HepG2 (cell line): ENCODE results near the gene KIFC1. TPM values are rescaled to one million over a fixed set of nuclear protein-coding genes. Genes with fewer than 3 reads are reported as not detected.

Source experiments
- ATAC-seq: fragments of 200-7000 bp; cut with Tn5 transposase; 3 replicates; pipeline ENCODE4 v1.9.1; 2020; ENCODE audit warnings: mild to moderate bottlenecking, moderate library complexity
- BruUV-seq: library from RNA; stranded (reverse); fragments of 400-500 nt; replicated peaks from 2 replicates; lab custom pipeline; 2021; lab: Mats Ljungman, UMichigan
- CTCF ChIA-PET: fragments of 300-600 bp; formaldehyde crosslinking; extraction: SDS; loops from one replicate; lab custom pipeline; 2021; ENCODE audit warnings: low total read pairs, inconsistent platforms, low intra/inter-chr PET ratio; lab: Yijun Ruan, JAX
- POLR2A ChIA-PET: fragments of 350-600 bp; sonication (Branson Sonifier 250); formaldehyde crosslinking; loops from one replicate; lab custom pipeline; 2020; ENCODE audit warnings: antibody characterized with exemption, inconsistent platforms; lab: Yijun Ruan, JAX
- DNase-seq: peaks from one replicate; pipeline ENCODE4 v3.0.0-alpha.2; 2015; ENCODE audit warnings: low spot score
- FAIRE-seq: peaks from 3 replicates; lab custom pipeline; 2011; peaks lifted over from hg19 to GRCh38; lab: Jason Lieb, UNC
- H2AFZ ChIP-seq: one replicate; pipeline ENCODE4 v1.6.1; 2011; ENCODE audit warnings: low read length, inconsistent platforms
- H3K27ac ChIP-seq: fragments of 300-600 bp; 3 replicates; pipeline ENCODE4 v1.8.0; 2011; ENCODE audit warnings: mixed run types, mild to moderate bottlenecking, mixed read lengths, low read length, inconsistent platforms; ENCODE audit not compliant: insufficient read depth; ENCODE audit errors: extremely low read length
- H3K27me3 ChIP-seq, 2 experiments: fragments of 200-600 bp in 1 of 2; 2 replicates in 1 of 2; 3 replicates in 1 of 2; pipeline versions ENCODE4 v1.6.0 to v1.8.0; 2011; ENCODE audit warnings: low read length in 2 of 2, mild to moderate bottlenecking in 2 of 2, moderate library complexity in 2 of 2, inconsistent platforms in 1 of 2; ENCODE audit not compliant: insufficient read depth in 2 of 2, control insufficient read depth in 1 of 2
- H3K36me3 ChIP-seq, 2 experiments: fragments of 200-600 bp in 1 of 2; replicated peaks in 1 of 2; 2 replicates in 1 of 2; 3 replicates in 1 of 2; pipeline versions ENCODE4 v1.5.1 to v1.8.0; 2011; ENCODE audit warnings: low read length in 2 of 2, inconsistent platforms in 1 of 2; ENCODE audit not compliant: insufficient read depth in 2 of 2, control insufficient read depth in 1 of 2
- H3K4me1 ChIP-seq: 2 replicates; pipeline ENCODE4 v1.5.1; 2012; ENCODE audit warnings: low read length, inconsistent platforms; ENCODE audit not compliant: insufficient read depth
- H3K4me2 ChIP-seq: 2 replicates; pipeline ENCODE4 v1.6.0; 2011; ENCODE audit warnings: low read depth, low read length, inconsistent platforms
- H3K4me3 ChIP-seq, 3 experiments: fragments of 200-600 bp in 1 of 3; sonication (generic), shearing (Covaris generic) in 1 of 3; replicated peaks in 1 of 3; 2 replicates each; pipeline ENCODE4 v1.5.1; 2011 to 2016; ENCODE audit warnings: low read length in 3 of 3, inconsistent platforms in 2 of 3, low read depth in 2 of 3, mild to moderate bottlenecking in 2 of 3, control low read depth in 1 of 3, mixed read lengths in 1 of 3; ENCODE audit not compliant: insufficient read depth in 1 of 3
- H3K79me2 ChIP-seq: one replicate; pipeline ENCODE4 v1.6.1; 2011; ENCODE audit warnings: low read length, inconsistent platforms; ENCODE audit not compliant: insufficient read depth
- H3K9ac ChIP-seq: 2 replicates; pipeline ENCODE4 v1.6.0; 2011; ENCODE audit warnings: mild to moderate bottlenecking, low read depth, low read length, inconsistent platforms; ENCODE audit not compliant: insufficient read depth
- H3K9me3 ChIP-seq: 2 replicates; pipeline ENCODE4 v1.5.1; 2012; ENCODE audit warnings: mild to moderate bottlenecking, low read length
- H4K20me1 ChIP-seq: 2 replicates; pipeline ENCODE4 v1.6.0; 2011; ENCODE audit warnings: inconsistent platforms, mild to moderate bottlenecking, low read length, moderate library complexity; ENCODE audit not compliant: insufficient read depth
- ADNP ChIP-seq: sonication (generic); formaldehyde crosslinking; IDR thresholded peaks from 2 replicates; pipeline ENCODE4 v1.4.0; 2020; ENCODE audit warnings: missing genetic modification reagents
- AHDC1 ChIP-seq: sonication (generic); formaldehyde crosslinking; IDR thresholded peaks from 2 replicates; pipeline ENCODE4 v1.5.1; 2020; ENCODE audit warnings: mild to moderate bottlenecking, missing genetic modification reagents, borderline replicate concordance
- HNF4G ChIP-seq, 2 experiments: sonication (generic) in 1 of 2; formaldehyde crosslinking in 1 of 2; IDR thresholded peaks; 2 replicates each; pipeline versions ENCODE4 v1.4.0 to v1.6.1; 2011 to 2020; ENCODE audit warnings: borderline replicate concordance in 2 of 2, low read depth in 2 of 2, mild to moderate bottlenecking in 2 of 2, low read length in 1 of 2, missing genetic modification reagents in 1 of 2, moderate library complexity in 1 of 2
- SRSF1 ChIP-seq: fragments of 200-400 bp; formaldehyde crosslinking; optimal IDR thresholded peaks from 2 replicates; pipeline ENCODE3; 2017; ENCODE audit warnings: mild to moderate bottlenecking, low read depth, low read length, moderate library complexity
- THAP8 ChIP-seq: sonication (generic); formaldehyde crosslinking; IDR thresholded peaks from 2 replicates; pipeline ENCODE4 v1.5.1; 2020; ENCODE audit warnings: missing genetic modification reagents, mild to moderate bottlenecking, borderline replicate concordance
- TP53 ChIP-seq: sonication (generic); formaldehyde crosslinking; conservative IDR thresholded peaks from 2 replicates; pipeline ENCODE4 v1.4.0; 2020; ENCODE audit warnings: missing genetic modification reagents
- ZBTB44 ChIP-seq: sonication (generic); formaldehyde crosslinking; IDR thresholded peaks from 2 replicates; pipeline ENCODE4 v1.4.0; 2020; ENCODE audit warnings: missing genetic modification reagents
- ZNF691 ChIP-seq: sonication (generic); formaldehyde crosslinking; IDR thresholded peaks from 2 replicates; pipeline ENCODE4 v1.4.0; 2020; ENCODE audit warnings: missing genetic modification reagents, low read depth, mild to moderate bottlenecking, borderline replicate concordance
- ZNF704 ChIP-seq: sonication (generic); formaldehyde crosslinking; IDR thresholded peaks from 2 replicates; pipeline ENCODE4 v1.8.1; 2023; ENCODE audit warnings: mild to moderate bottlenecking, inconsistent platforms, moderate library complexity, missing genetic modification reagents, borderline replicate concordance
- WGBS: methylation state at CpG from one replicate; pipeline ENCODE4 v1.1.6; 2017; ENCODE audit warnings: low lambda C conversion rate; 5-methylcytosine and 5-hydroxymethylcytosine counted together
- in situ Hi-C: cut with HindIII; loops from 2 replicates; pipeline ENCODE4 v1.10.0; 2017; ENCODE audit warnings: low pct_unique_long_range_greater_than_20kb; ENCODE audit not compliant: extremely low pct_ligation_motif_present
- intact Hi-C: fragments of 100-400 bp; cut with micrococcal nuclease; formaldehyde crosslinking; loops from one replicate; pipeline ENCODE4 v1.10.0; 2022; ENCODE audit not compliant: unreplicated experiment
- polyA plus RNA-seq, 8 experiments: library from polyadenylated mRNA; depleted of rRNA in 3 of 8; stranded (reverse) in 7 of 8; unstranded in 1 of 8; fragments of >200 nt; fragmentation: Illumina TruSeq in 4 of 8; extraction: Trizol in 4 of 8; gene quantifications; 2 replicates each; pipeline versions ENCODE4 v1.2.1 to v1.2.3, GENCODE V29; 2011 to 2016; ENCODE audit warnings: low read depth in 4 of 8, missing spikeins in 1 of 8, mixed read lengths in 1 of 8; ENCODE audit not compliant: insufficient read depth in 1 of 8
- total RNA-seq, 5 experiments: library from RNA; depleted of rRNA; stranded (reverse); fragments of >200 nt; fragmentation: Illumina TruSeq; extraction: Trizol; gene quantifications; 2 replicates each; pipeline ENCODE4 v1.2.3, GENCODE V29; 2016; ENCODE audit warnings: low read depth in 1 of 5

KIFC1 gene
- total and polyA plus RNA-seq, 2 of the 13 experiments (the other 11 are each of a cell fraction or from before 2014, with no cell fraction given) = 25.0 to 45.5 TPM

- POLR2A ChIA-PET = interaction anchor here (0.6 to 2.8 kb wide), 18 partner anchors 8 to 447 kb away, joined by 3 to 23 read pairs (median 6); partner anchors contain the start of genes PFDN6, RPS18, VPS52 and WDR46
- H3K4me3 ChIP-seq = peak overlapping the region; percentile 13 to 96 (median 44); a peak in 5 of 6 replicates
- intact Hi-C loops = loop anchor here (1.0 kb wide), 2 partner anchors 8 to 27 kb away; partner anchors contain the start of gene KIFC1
- TSS peak; percentile 93 for BruUV-seq
- H3K4me1 ChIP-seq = peaks cover 42% of the 10 kb centered on the region
- no peak for ATAC-seq
- DNase-seq = no peak
- CTCF ChIA-PET = no interaction called here
- no peaks in the 10 kb centered on the region for H4K20me1 ChIP-seq
- H3K27me3 ChIP-seq = peaks cover 2 to 28% of the 10 kb centered on the region in 2 experiments; a peak in 3 of 5 replicates
- H3K36me3 ChIP-seq = peaks cover 12 to 16% of the 10 kb centered on the region in 2 experiments
- peak overlapping the region; percentile 74 for H3K9ac ChIP-seq
- peak overlapping the region; percentile 71 for H3K27ac ChIP-seq
- peak overlapping the region; percentile 97 for H3K4me2 ChIP-seq
- H3K9me3 ChIP-seq = no peaks in the 10 kb centered on the region
- WGBS = 35% methylated on average over 8 of the region's 8 CpGs
- H3K79me2 ChIP-seq = peaks cover 21% of the 10 kb centered on the region
- in situ Hi-C loops = loop anchor here (10.0 to 25.0 kb wide), 2 partner anchors 131 to 214 kb away; partner anchors contain the start of genes B3GALT4, HSD17B8, PFDN6 and RGL2
- no peak for FAIRE-seq
- H2AFZ ChIP-seq = no peak overlapping the region
- TF ChIP-seq AHDC1 (0 out of 2 replicates have a peak, but pooled peaks have one; percentile 43), THAP8 (CRISPR knock-in tag) (no peak), ADNP (CRISPR knock-in tag) (peak; percentile 26; the same call in 1 of the 2 replicates), ZNF691 (CRISPR knock-in tag) (no peak), TP53 (CRISPR knock-in tag) (0 out of 2 replicates have a peak, but pooled peaks have one; percentile 1), ZBTB44 (CRISPR knock-in tag) (0 out of 2 replicates have a peak, but pooled peaks have one; percentile 3), ZNF704 (CRISPR knock-in tag) (0 out of 2 replicates have a peak, but pooled peaks have one; percentile 24), HNF4G (IDR thresholded peaks at IDR 0.05; ENCODE audit: borderline replicate concordance, low read depth, low read length) (no peak), HNF4G (CRISPR knock-in tag; IDR thresholded peaks at IDR 0.05; ENCODE audit: borderline replicate concordance, low read depth) (0 out of 2 replicates have a peak, but pooled peaks have one; percentile 1), SRSF1 (no peak)
These were observed 27.2 kb downstream of the KIFC1 start for GRCh38 chr6:33418690-33419291.
